GM23338 (cell line): ENCODE data around the gene BCL2. TPM values are rescaled to one million over a fixed set of nuclear protein-coding genes. Genes with fewer than 3 reads are reported as not detected.
"Not testable (repeated sequence)": the region's sequence is repeated elsewhere in the genome, so short reads cannot be mapped to it uniquely, and the experiment has no call there.

Experiments
- ATAC-seq: fragments of 200-7000 bp; cut with Tn5 transposase; 3 replicates; pipeline ENCODE4 v1.9.1; 2020
- DNase-seq: peaks from one replicate; pipeline ENCODE4 v3.0.0-alpha.2; 2015; ENCODE audit warnings: low spot score
- H2AFZ ChIP-seq: fragments of 200-600 bp; sonication (generic); 2 replicates; pipeline ENCODE4 v1.8.0; 2016; ENCODE audit warnings: antibody characterized with exemption, mild to moderate bottlenecking, moderate library complexity
- H3F3A ChIP-seq: fragments of 200-600 bp; sonication (generic); replicated peaks from 2 replicates; pipeline ENCODE4 v1.8.0; 2017; ENCODE audit warnings: antibody characterized with exemption, mixed run types, low read depth
- H3K27ac ChIP-seq: fragments of 200-600 bp; sonication (generic); 2 replicates; pipeline ENCODE4 v1.6.1; 2016; ENCODE audit warnings: low read depth
- H3K27me3 ChIP-seq: fragments of 200-600 bp; sonication (generic); 2 replicates; pipeline ENCODE4 v1.8.0; 2016; ENCODE audit warnings: mild to moderate bottlenecking, mixed run types, moderate library complexity; ENCODE audit not compliant: insufficient read depth
- H3K36me3 ChIP-seq: fragments of 200-600 bp; sonication (generic); 2 replicates; pipeline ENCODE4 v1.8.0; 2016; ENCODE audit warnings: mild to moderate bottlenecking; ENCODE audit not compliant: insufficient read depth
- H3K4me1 ChIP-seq: fragments of 200-600 bp; sonication (generic); 2 replicates; pipeline ENCODE4 v1.8.0; 2016; ENCODE audit warnings: mild to moderate bottlenecking, moderate library complexity; ENCODE audit not compliant: insufficient read depth
- H3K4me2 ChIP-seq: fragments of 200-600 bp; sonication (generic); 2 replicates; pipeline ENCODE4 v1.7.1; 2017; ENCODE audit warnings: mixed run types
- H3K4me3 ChIP-seq: fragments of 200-600 bp; sonication (generic); 2 replicates; pipeline ENCODE4 v1.6.1; 2016; ENCODE audit warnings: mixed run types
- H3K79me2 ChIP-seq: fragments of 200-600 bp; sonication (generic); replicated peaks from 2 replicates; pipeline ENCODE4 v1.8.0; 2017; ENCODE audit warnings: mild to moderate bottlenecking; ENCODE audit not compliant: insufficient read depth
- H3K9me2 ChIP-seq: fragments of 200-600 bp; sonication (generic); 2 replicates; pipeline ENCODE4 v1.8.0; 2017; ENCODE audit not compliant: insufficient read depth
- H4K20me1 ChIP-seq: fragments of 200-600 bp; sonication (generic); replicated peaks from 2 replicates; pipeline ENCODE4 v1.8.0; 2017; ENCODE audit warnings: mild to moderate bottlenecking; ENCODE audit not compliant: insufficient read depth
- H3K27ac Mint-ChIP-seq: 2 replicates; pipeline ENCODE4 v1.8.0; 2020; ENCODE audit warnings: inconsistent platforms, mild to moderate bottlenecking, moderate library complexity, mixed read lengths
- H3K27me3 Mint-ChIP-seq: 3 replicates; pipeline ENCODE4 v1.8.0; 2022; ENCODE audit warnings: low read depth, mild to moderate bottlenecking, moderate library complexity, mixed read lengths, inconsistent platforms; ENCODE audit not compliant: insufficient read depth, poor library complexity
- H3K36me3 Mint-ChIP-seq: 3 replicates; pipeline ENCODE4 v1.8.0; 2021; ENCODE audit warnings: low read depth, mild to moderate bottlenecking, inconsistent platforms, moderate library complexity, mixed read lengths
- H3K4me1 Mint-ChIP-seq: 3 replicates; pipeline ENCODE4 v1.8.0; 2020; ENCODE audit warnings: mild to moderate bottlenecking, inconsistent platforms, mixed read lengths
- H3K4me3 Mint-ChIP-seq: 3 replicates; pipeline ENCODE4 v1.8.0; 2021; ENCODE audit warnings: moderate library complexity, mild to moderate bottlenecking, inconsistent platforms, mixed read lengths
- H3K9me3 Mint-ChIP-seq: 3 replicates; pipeline ENCODE4 v1.8.0; 2020; ENCODE audit warnings: moderate library complexity, mild to moderate bottlenecking, inconsistent platforms, mixed read lengths
- EZH2phosphoT487 ChIP-seq: fragments of 200-600 bp; sonication (generic); IDR thresholded peaks from one replicate; pipeline ENCODE4 v1.8.1; 2018; ENCODE audit warnings: antibody characterized with exemption; ENCODE audit not compliant: unreplicated experiment
- JUNB ChIP-seq: IDR thresholded peaks from one replicate; pipeline ENCODE4 v1.6.1; 2016; ENCODE audit warnings: antibody characterized with exemption; ENCODE audit not compliant: unreplicated experiment
- NANOG ChIP-seq: IDR thresholded peaks from 2 replicates; pipeline ENCODE4 v1.6.1; 2016; ENCODE audit warnings: antibody characterized with exemption, borderline replicate concordance
- STAT1 ChIP-seq: IDR thresholded peaks from one replicate; pipeline ENCODE4 v1.6.1; 2016; ENCODE audit warnings: antibody characterized with exemption; ENCODE audit not compliant: unreplicated experiment
- ZNF114 ChIP-seq: fragments of 250-450 bp; sonication (Bioruptor Pico); IDR thresholded peaks from 2 replicates; pipeline ENCODE4 v1.5.0; 2020; ENCODE audit warnings: mild to moderate bottlenecking, moderate library complexity
- ZNF331 ChIP-seq: fragments of 250-450 bp; sonication (Bioruptor Pico); IDR thresholded peaks from 2 replicates; pipeline ENCODE4 v1.5.0; 2020; ENCODE audit warnings: low read depth, mild to moderate bottlenecking, moderate library complexity
- ZNF462 ChIP-seq: fragments of 250-450 bp; sonication (Bioruptor Pico); IDR thresholded peaks from 2 replicates; pipeline ENCODE4 v1.5.0; 2020; ENCODE audit warnings: mild to moderate bottlenecking, moderate library complexity
- polyA plus RNA-seq: library from polyadenylated mRNA; unstranded; fragments of >200 nt; fragmentation: Nextera tagmentation; extraction: Ambion mirVana; gene quantifications from 2 replicates; pipeline ENCODE4 v1.2.1, GENCODE V29; 2016
- total RNA-seq: library from RNA; depleted of rRNA; stranded (reverse); fragments of >200 nt; shearing (Covaris generic); gene quantifications from 2 replicates; pipeline ENCODE4 v1.2.3, GENCODE V29; 2014
- TF ChIP-seq, protein P1 (sequence below): IDR thresholded peaks from 2 replicates; pipeline ENCODE4 v1.6.1; 2016; ENCODE audit warnings: antibody characterized with exemption
- TF ChIP-seq, protein P2 (sequence below), 2 experiments: fragments of 200-600 bp in 1 of 2; sonication (generic) in 1 of 2; conservative IDR thresholded peaks; 2 replicates each; pipeline versions ENCODE4 v1.5.1 to v1.6.1; 2016 to 2017; ENCODE audit warnings: antibody characterized with exemption in 2 of 2, low read depth in 2 of 2, mild to moderate bottlenecking in 2 of 2, moderate library complexity in 1 of 2

The BCL2 gene
- total and polyA plus RNA-seq, 2 experiments from 2014 or later: 1.2 to 4.0 TPM

GRCh38 chr18:63191413-63191812 is 128.2 kb downstream of the BCL2 start:
- no peaks in the 10 kb centered on the region for H3F3A ChIP-seq
- H3K27me3 Mint-ChIP-seq: peaks cover 1% of the 10 kb centered on the region
- ATAC-seq: no peak
- H3K9me2 ChIP-seq: no peaks in the 10 kb centered on the region
- H3K4me2 ChIP-seq: no peak overlapping the region
- no peaks in the 10 kb centered on the region for H3K4me1 ChIP-seq
- no peak overlapping the region for H3K4me3 ChIP-seq
- no peaks in the 10 kb centered on the region for H3K36me3 Mint-ChIP-seq
- no peaks in the 10 kb centered on the region for H3K36me3 ChIP-seq
- no peaks in the 10 kb centered on the region for H3K9me3 Mint-ChIP-seq
- no peak overlapping the region for H3K4me3 Mint-ChIP-seq
- TF ChIP-seq NANOG (no peak), ZNF331 (no peak), STAT1 (no peak), ZNF114 (CRISPR knock-in tag) (no peak)
- TF ChIP-seq, protein P1, sequence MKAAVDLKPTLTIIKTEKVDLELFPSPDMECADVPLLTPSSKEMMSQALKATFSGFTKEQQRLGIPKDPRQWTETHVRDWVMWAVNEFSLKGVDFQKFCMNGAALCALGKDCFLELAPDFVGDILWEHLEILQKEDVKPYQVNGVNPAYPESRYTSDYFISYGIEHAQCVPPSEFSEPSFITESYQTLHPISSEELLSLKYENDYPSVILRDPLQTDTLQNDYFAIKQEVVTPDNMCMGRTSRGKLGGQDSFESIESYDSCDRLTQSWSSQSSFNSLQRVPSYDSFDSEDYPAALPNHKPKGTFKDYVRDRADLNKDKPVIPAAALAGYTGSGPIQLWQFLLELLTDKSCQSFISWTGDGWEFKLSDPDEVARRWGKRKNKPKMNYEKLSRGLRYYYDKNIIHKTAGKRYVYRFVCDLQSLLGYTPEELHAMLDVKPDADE: no peak
- no peak overlapping the region for H3K27ac Mint-ChIP-seq
- H3K27ac ChIP-seq: no peak overlapping the region
- peaks cover 5% of the 10 kb centered on the region; the same call in 2 of the 3 replicates for H3K4me1 Mint-ChIP-seq
- H3K27me3 ChIP-seq: no peaks in the 10 kb centered on the region
- no peaks in the 10 kb centered on the region for H3K79me2 ChIP-seq
- DNase-seq: no peak
- no peak overlapping the region for H2AFZ ChIP-seq
- no peaks in the 10 kb centered on the region for H4K20me1 ChIP-seq

DNA sequence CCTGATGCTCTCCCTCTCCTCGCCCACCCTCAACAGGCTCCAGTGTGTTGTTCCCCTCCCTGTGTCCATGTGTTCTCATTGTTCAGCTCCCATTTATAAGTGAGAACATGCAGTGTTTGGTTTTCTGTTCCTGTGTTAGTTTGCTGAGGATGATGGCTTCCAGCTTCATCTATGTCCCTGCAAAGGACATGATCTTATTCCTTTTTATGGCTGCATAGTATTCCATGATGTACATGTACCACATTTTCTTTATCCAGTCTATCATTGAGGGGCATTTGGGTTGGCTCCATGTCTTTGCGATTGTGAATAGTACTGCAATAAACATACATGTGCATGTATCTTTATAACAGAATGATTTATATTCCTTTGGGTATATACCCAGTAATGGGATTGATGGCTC is 128.7 kb downstream of the BCL2 start:
- not testable (repeated sequence) for H3K4me2 ChIP-seq, H3F3A ChIP-seq, H3K27ac Mint-ChIP-seq, H3K36me3 ChIP-seq, H2AFZ ChIP-seq, H3K27me3 ChIP-seq, DNase-seq, ATAC-seq, H3K79me2 ChIP-seq, H3K36me3 Mint-ChIP-seq, H3K9me3 Mint-ChIP-seq, H3K9me2 ChIP-seq, H3K4me1 ChIP-seq, H3K4me1 Mint-ChIP-seq, H3K27ac ChIP-seq, H4K20me1 ChIP-seq, H3K4me3 ChIP-seq, H3K27me3 Mint-ChIP-seq, H3K4me3 Mint-ChIP-seq

GRCh38 chr18:63189817-63190216 is 129.8 kb downstream of the BCL2 start:
- Mint-ChIP-seq H3K27me3 (peaks cover 1% of the 10 kb centered on the region), H3K4me3 (no peak overlapping the region), H3K27ac (no peak overlapping the region), H3K9me3 (no peaks in the 10 kb centered on the region), H3K4me1 (peaks cover 5% of the 10 kb centered on the region; the same call in 2 of the 3 replicates), H3K36me3 (no peaks in the 10 kb centered on the region)
- no peaks in the 10 kb centered on the region for H3K27me3 ChIP-seq
- H4K20me1 ChIP-seq: no peaks in the 10 kb centered on the region
- H3K4me3 ChIP-seq: no peak overlapping the region
- H2AFZ ChIP-seq: no peak overlapping the region
- H3K4me1 ChIP-seq: no peaks in the 10 kb centered on the region
- no peak overlapping the region for H3K27ac ChIP-seq
- H3K4me2 ChIP-seq: no peak overlapping the region
- H3K36me3 ChIP-seq: no peaks in the 10 kb centered on the region
- no peaks in the 10 kb centered on the region for H3K9me2 ChIP-seq
- H3F3A ChIP-seq: no peaks in the 10 kb centered on the region
- no peaks in the 10 kb centered on the region for H3K79me2 ChIP-seq
- ATAC-seq (no peak), DNase-seq (no peak)
- TF ChIP-seq ZNF462 (CRISPR knock-in tag): no peak
- TF ChIP-seq, protein P2, sequence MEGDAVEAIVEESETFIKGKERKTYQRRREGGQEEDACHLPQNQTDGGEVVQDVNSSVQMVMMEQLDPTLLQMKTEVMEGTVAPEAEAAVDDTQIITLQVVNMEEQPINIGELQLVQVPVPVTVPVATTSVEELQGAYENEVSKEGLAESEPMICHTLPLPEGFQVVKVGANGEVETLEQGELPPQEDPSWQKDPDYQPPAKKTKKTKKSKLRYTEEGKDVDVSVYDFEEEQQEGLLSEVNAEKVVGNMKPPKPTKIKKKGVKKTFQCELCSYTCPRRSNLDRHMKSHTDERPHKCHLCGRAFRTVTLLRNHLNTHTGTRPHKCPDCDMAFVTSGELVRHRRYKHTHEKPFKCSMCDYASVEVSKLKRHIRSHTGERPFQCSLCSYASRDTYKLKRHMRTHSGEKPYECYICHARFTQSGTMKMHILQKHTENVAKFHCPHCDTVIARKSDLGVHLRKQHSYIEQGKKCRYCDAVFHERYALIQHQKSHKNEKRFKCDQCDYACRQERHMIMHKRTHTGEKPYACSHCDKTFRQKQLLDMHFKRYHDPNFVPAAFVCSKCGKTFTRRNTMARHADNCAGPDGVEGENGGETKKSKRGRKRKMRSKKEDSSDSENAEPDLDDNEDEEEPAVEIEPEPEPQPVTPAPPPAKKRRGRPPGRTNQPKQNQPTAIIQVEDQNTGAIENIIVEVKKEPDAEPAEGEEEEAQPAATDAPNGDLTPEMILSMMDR (conservative IDR thresholded peaks at IDR 0.05; ENCODE audit: low read depth in 2 of 2): no peak
- no peak for TF ChIP-seq EZH2phosphoT487
- no peak for TF ChIP-seq ZNF114 (CRISPR knock-in tag)
- no peak for TF ChIP-seq JUNB
- TF ChIP-seq NANOG: no peak
